Right renal cortex interstitium (tissue), 3 donors: ENCODE measurements around the gene ZNF524. TPM values are rescaled to one million over a fixed set of nuclear protein-coding genes. Genes with fewer than 3 reads are reported as not detected.
"Not testable (repeated sequence)": the region's sequence is repeated elsewhere in the genome, so short reads cannot be mapped to it uniquely, and the experiment has no call there.

ENCODE experiments used
- DNase-seq, 3 donors: peaks; one replicate each; pipeline ENCODE4 v3.0.0-alpha.2; 2013; ENCODE audit warnings: low read depth in 3 of 3, low spot score in 2 of 3
- polyA plus RNA-seq, 3 donors: library from polyadenylated mRNA; unstranded; fragments of 120-200 nt; gene quantifications; one replicate each; pipeline ENCODE4 v1.2.1, GENCODE V29; 2013; ENCODE audit not compliant: insufficient read length in 3 of 3

Gene ZNF524
- polyA plus RNA-seq, 3 donors, result 6.0 to 8.1 (median 6.6) TPM

GRCh38 chr19:55581145-55581822 is 18.8 kb upstream of the ZNF524 start:
- no peak for DNase-seq

- DNase-seq, result no peak
Observed at GRCh38 chr19:55581823-55582223, 18.3 kb upstream of the ZNF524 start.

GRCh38 chr19:55582284-55582683 is 17.8 kb upstream of the ZNF524 start:
- DNase-seq, result not testable (repeated sequence)

GRCh38 chr19:55583897-55584296 is 16.2 kb upstream of the ZNF524 start:
- not testable (repeated sequence) for DNase-seq

GRCh38 chr19:55584871-55585270 is 15.2 kb upstream of the ZNF524 start:
- no peak for DNase-seq

- DNase-seq, result peak in 1 of 3 donors; percentile 73
Observed at GRCh38 chr19:55585658-55586339, 14.3 kb upstream of the ZNF524 start.

GRCh38 chr19:55586976-55587668 is 13.0 kb upstream of the ZNF524 start:
- peak in 1 of 3 donors; percentile 91 for DNase-seq

- no peak for DNase-seq
Observed at GRCh38 chr19:55588738-55589137, 11.3 kb upstream of the ZNF524 start.

- no peak for DNase-seq
Observed at GRCh38 chr19:55590109-55590508, 10.0 kb upstream of the ZNF524 start.

- DNase-seq, result no peak
Observed at GRCh38 chr19:55590617-55591016, 9.5 kb upstream of the ZNF524 start.

GRCh38 chr19:55591555-55591954 is 8.5 kb upstream of the ZNF524 start:
- no peak for DNase-seq

- DNase-seq, result no peak
Observed at GRCh38 chr19:55592391-55593090, 7.5 kb upstream of the ZNF524 start.

- no peak for DNase-seq
Observed at GRCh38 chr19:55593096-55593772, 6.9 kb upstream of the ZNF524 start.

GRCh38 chr19:55594996-55595545 is 5.0 kb upstream of the ZNF524 start:
- no peak for DNase-seq

- no peak for DNase-seq
Observed at GRCh38 chr19:55596304-55596703, 3.8 kb upstream of the ZNF524 start.

GRCh38 chr19:55597501-55597921 is 2.6 kb upstream of the ZNF524 start:
- no peak for DNase-seq

GRCh38 chr19:55598034-55598433 is 2.1 kb upstream of the ZNF524 start:
- DNase-seq, result no peak

GRCh38 chr19:55598719-55599467 is 1.2 kb upstream of the ZNF524 start:
- peak in 1 of 3 donors; percentile 81 for DNase-seq

- DNase-seq, result peak; percentile 99 to 100 (median 99)
Observed at GRCh38 chr19:55599468-55599841, 633 bp upstream of the ZNF524 start, which contains the start of gene FIZ1. Gene FIZ1 (minus strand): TSS chr19:55599517. CDS start chr19:55597865, 1,652 bp downstream.
